Smooth muscle cell (in vitro differentiated cells): Measurements from ENCODE around the gene MRPL16. TPM values are rescaled to one million over a fixed set of nuclear protein-coding genes. Genes with fewer than 3 reads are reported as not detected.

Experiments
- DNase-seq: peaks from one replicate; lab custom pipeline; 2025; ENCODE audit not compliant: unreplicated experiment; lab: John Stamatoyannopoulos, UW
- H2AFZ ChIP-seq: fragments of 200-600 bp; sonication (generic); 2 replicates; pipeline ENCODE4 v1.6.0; 2016; ENCODE audit warnings: antibody characterized with exemption, low read depth, mild to moderate bottlenecking
- H3F3A ChIP-seq: fragments of 200-600 bp; sonication (generic); 2 replicates; pipeline ENCODE4 v1.6.0; 2017; ENCODE audit warnings: antibody characterized with exemption, low read depth
- H3K27ac ChIP-seq: fragments of 200-600 bp; sonication (generic); 2 replicates; pipeline ENCODE4 v1.5.1; 2016; ENCODE audit warnings: low read depth, mild to moderate bottlenecking
- H3K27me3 ChIP-seq: fragments of 200-600 bp; sonication (generic); 2 replicates; pipeline ENCODE4 v1.6.1; 2016; ENCODE audit warnings: low read depth, mild to moderate bottlenecking
- H3K36me3 ChIP-seq: fragments of 200-600 bp; sonication (generic); 2 replicates; pipeline ENCODE4 v1.5.1; 2016; ENCODE audit warnings: low read depth
- H3K4me1 ChIP-seq: fragments of 200-600 bp; sonication (generic); 2 replicates; pipeline ENCODE4 v1.5.1; 2016; ENCODE audit warnings: low read depth
- H3K4me2 ChIP-seq: fragments of 200-600 bp; sonication (generic); 2 replicates; pipeline ENCODE4 v1.6.0; 2016; ENCODE audit warnings: mild to moderate bottlenecking
- H3K4me3 ChIP-seq: fragments of 200-600 bp; sonication (generic); 2 replicates; pipeline ENCODE4 v1.5.1; 2016; ENCODE audit warnings: mild to moderate bottlenecking
- H3K79me2 ChIP-seq: fragments of 200-600 bp; sonication (generic); 2 replicates; pipeline ENCODE4 v1.6.0; 2016; ENCODE audit warnings: low read depth, mild to moderate bottlenecking
- H3K9ac ChIP-seq: fragments of 200-600 bp; sonication (generic); 2 replicates; pipeline ENCODE4 v1.6.0; 2016; ENCODE audit warnings: low read depth
- H3K9me3 ChIP-seq: fragments of 200-600 bp; sonication (generic); replicated peaks from 2 replicates; pipeline ENCODE4 v1.5.1; 2016; ENCODE audit warnings: low read depth
- H4K20me1 ChIP-seq: fragments of 200-600 bp; sonication (generic); 2 replicates; pipeline ENCODE4 v1.6.0; 2016; ENCODE audit warnings: low read depth
- CTCF ChIP-seq: fragments of 200-600 bp; sonication (generic); IDR thresholded peaks from 2 replicates; pipeline ENCODE4 v1.5.1; 2017; ENCODE audit warnings: borderline replicate concordance, mild to moderate bottlenecking, antibody characterized with exemption; ENCODE audit not compliant: insufficient read depth, poor library complexity, severe bottlenecking
- WGBS: methylation state at CpG from one replicate; pipeline ENCODE4 v1.1.7; 2016; ENCODE audit warnings: low lambda C conversion rate; 5-methylcytosine and 5-hydroxymethylcytosine counted together
- polyA plus RNA-seq: library from polyadenylated mRNA; unstranded; fragments of >200 nt; fragmentation: Nextera tagmentation; extraction: Ambion mirVana; gene quantifications from 2 replicates; pipeline ENCODE4 v1.2.1, GENCODE V29; 2016
- total RNA-seq: library from RNA; depleted of rRNA; stranded (reverse); fragments of >200 nt; gene quantifications from 2 replicates; pipeline ENCODE4 v1.2.3, GENCODE V29; 2014

MRPL16 gene
- total and polyA plus RNA-seq, 2 experiments from 2014 or later: 32.9 to 48.9 TPM

GRCh38 chr11:59801981-59802638 is 8.5 kb downstream of the MRPL16 start:
- Histone ChIP-seq H3K4me3 (no peak overlapping the region), H3F3A (peaks cover 17% of the 10 kb centered on the region), H3K4me1 (no peaks in the 10 kb centered on the region), H2AFZ (no peak overlapping the region), H3K27me3 (no peaks in the 10 kb centered on the region), H3K79me2 (no peaks in the 10 kb centered on the region), H3K9me3 (no peaks in the 10 kb centered on the region), H3K9ac (no peak overlapping the region), H3K36me3 (no peaks in the 10 kb centered on the region), H3K27ac (no peak overlapping the region), H4K20me1 (no peaks in the 10 kb centered on the region), H3K4me2 (no peak overlapping the region)
- 44% methylated on average over 5 of the region's 5 CpGs for WGBS
- no peak for TF ChIP-seq CTCF
- no peak for DNase-seq

- Histone ChIP-seq H2AFZ (no peak overlapping the region), H3K4me2 (no peak overlapping the region), H3K9me3 (no peaks in the 10 kb centered on the region), H3K79me2 (no peaks in the 10 kb centered on the region), H4K20me1 (no peaks in the 10 kb centered on the region), H3K4me3 (no peak overlapping the region), H3F3A (peaks cover 17% of the 10 kb centered on the region), H3K27ac (no peak overlapping the region), H3K36me3 (no peaks in the 10 kb centered on the region), H3K27me3 (no peaks in the 10 kb centered on the region), H3K9ac (no peak overlapping the region), H3K4me1 (no peaks in the 10 kb centered on the region)
- no peak for DNase-seq
- WGBS: 81% methylated on average over 2 of the region's 2 CpGs
- TF ChIP-seq CTCF: no peak
These were observed 9.3 kb downstream of the MRPL16 start for GRCh38 chr11:59801160-59801706.

GRCh38 chr11:59800390-59801025 is 10.1 kb downstream of the MRPL16 start:
- peaks cover 17% of the 10 kb centered on the region for H3F3A ChIP-seq
- H3K79me2 ChIP-seq: no peaks in the 10 kb centered on the region
- no peak overlapping the region for H3K4me2 ChIP-seq
- WGBS: 88% methylated on average over 7 of the region's 7 CpGs
- H3K27ac ChIP-seq: no peak overlapping the region
- no peak overlapping the region for H3K4me3 ChIP-seq
- H3K9me3 ChIP-seq: no peaks in the 10 kb centered on the region
- H3K9ac ChIP-seq: no peak overlapping the region
- DNase-seq: no peak
- no peaks in the 10 kb centered on the region for H3K36me3 ChIP-seq
- H3K27me3 ChIP-seq: no peaks in the 10 kb centered on the region
- TF ChIP-seq CTCF: no peak
- H4K20me1 ChIP-seq: no peaks in the 10 kb centered on the region
- no peak overlapping the region for H2AFZ ChIP-seq
- H3K4me1 ChIP-seq: no peaks in the 10 kb centered on the region
